Astrocyte of the hippocampus (primary cell): Measurements from ENCODE around the gene OTOR.

Experiments used
- DNase-seq: peaks from one replicate; pipeline ENCODE4 v3.0.0; 2011; ENCODE audit warnings: low read depth, low spot score

OTOR gene

DNA sequence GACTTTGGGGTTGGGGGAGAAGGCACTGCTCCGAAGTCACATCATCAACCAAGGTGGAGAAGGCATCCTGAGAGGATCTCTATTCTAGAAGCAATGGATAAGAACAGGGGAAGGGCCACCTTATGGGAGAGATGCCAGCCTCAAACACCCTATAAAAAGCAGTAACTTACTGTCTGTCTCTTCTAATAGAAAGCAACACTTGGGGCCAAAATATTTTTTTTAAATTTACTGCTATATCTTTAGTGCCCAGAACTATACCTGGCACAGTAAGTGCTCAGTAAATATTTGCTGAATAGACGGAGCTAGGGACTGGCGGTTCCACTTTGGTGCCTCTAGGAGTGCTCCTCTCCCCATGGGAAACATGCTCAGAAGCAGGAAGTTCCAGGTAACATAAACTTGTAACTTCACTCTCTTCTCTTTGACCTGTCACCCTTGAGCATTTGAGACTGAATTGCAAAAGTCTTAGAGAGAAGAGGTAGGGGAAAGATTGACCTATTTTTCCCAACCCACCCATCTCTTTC, 807 bp upstream of the OTOR start:
- no peak for DNase-seq

- DNase-seq: no peak
Observed at GRCh38 chr20:16749573-16749972, 1.4 kb downstream of the OTOR start.

GRCh38 chr20:16752082-16752481, 3.9 kb downstream of the OTOR start:
- no peak for DNase-seq

- no peak for DNase-seq
Observed at GRCh38 chr20:16752901-16753300, 4.7 kb downstream of the OTOR start.

DNA sequence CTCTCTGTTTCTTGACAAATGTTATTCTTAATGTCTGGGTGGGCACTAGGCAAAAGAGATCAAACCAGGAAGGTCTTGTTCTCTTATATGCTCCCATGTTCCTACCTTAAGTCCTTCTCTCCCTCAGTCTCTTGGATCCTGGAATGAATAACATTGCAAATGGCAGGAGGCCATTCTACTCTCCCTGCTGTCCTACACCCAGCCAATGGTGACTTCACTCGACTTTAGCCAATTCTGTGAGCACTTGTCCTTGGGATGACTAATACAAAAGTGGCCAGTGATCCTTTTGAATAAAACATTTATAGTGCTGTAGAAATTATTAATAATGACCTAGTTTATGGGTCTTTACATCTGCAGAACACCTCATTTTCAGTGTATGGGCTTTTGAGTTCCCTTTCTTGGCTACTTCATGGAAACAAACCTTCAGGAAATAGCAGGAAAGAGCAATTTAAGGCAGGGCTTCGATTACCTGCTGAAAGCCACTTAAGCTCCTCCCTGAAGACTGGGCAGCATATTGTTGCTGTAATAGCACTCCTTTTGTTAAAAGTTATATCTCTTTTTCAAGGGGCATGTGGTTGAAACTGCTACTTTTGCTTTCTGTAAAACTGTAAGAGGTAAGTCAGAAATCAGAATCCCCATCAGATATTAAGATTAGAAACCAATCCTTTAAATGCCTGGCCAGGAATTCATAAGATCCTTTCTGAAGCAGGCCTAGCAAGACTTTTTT, 10.5 kb downstream of the OTOR start:
- DNase-seq: no peak

DNA sequence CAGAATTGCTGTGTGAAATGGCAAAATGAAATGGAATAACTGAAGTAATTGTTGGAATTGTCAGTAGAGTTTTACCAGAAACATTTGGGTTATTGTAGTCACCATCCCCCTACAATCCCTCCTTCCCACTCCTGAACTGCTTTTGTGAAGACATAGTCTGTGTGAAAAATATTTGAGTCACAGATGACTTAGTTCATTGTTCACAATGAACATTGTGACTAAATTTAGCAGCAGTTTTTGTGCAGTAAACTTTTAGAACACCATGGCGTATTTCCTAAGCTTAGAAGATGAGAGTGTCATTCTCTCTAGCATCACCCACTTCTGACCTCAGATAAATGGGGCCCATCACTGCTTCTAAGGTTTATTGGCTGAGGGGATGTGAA, 11.0 kb downstream of the OTOR start:
- no peak for DNase-seq

GRCh38 chr20:16760431-16761304, 12.5 kb downstream of the OTOR start:
- no peak for DNase-seq

GRCh38 chr20:16761305-16761829, 13.2 kb downstream of the OTOR start:
- peak; percentile 81 for DNase-seq

DNA sequence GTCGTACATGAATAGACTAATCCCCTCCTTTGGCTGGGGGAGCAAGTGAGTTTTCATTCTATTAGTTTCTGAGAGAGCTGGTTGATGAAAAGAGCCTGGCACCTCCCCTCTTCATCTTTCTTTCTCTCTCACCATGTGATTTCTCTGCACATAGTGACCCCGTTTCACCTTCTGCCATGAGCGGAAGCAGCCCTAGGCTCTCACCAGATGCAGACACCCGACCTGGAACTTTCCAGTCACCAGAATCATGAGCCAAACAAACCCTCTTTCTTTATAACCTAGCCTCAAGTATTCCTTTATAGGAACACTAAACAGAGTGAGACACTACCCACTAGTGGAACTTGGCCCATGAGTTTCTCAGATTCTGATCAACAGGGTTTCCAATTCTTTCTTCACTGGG, 16.4 kb downstream of the OTOR start:
- no peak for DNase-seq

DNA sequence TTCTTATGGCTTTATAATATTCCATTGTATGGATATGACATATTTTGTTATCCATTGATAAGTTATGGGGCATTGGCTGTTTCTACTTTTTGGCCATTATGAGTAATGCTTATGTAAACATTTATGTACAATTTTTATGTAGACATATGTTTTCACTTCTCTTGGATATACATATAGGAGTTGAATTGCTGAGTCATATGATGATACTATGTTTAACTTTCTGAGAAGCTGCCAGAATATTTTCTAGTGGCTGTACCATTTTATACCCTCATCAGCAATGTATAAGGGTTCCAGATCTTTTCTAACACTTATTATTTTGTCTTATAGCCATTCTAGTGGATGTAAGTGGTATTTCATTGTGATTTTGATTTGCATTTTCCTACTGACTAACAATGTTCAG, 23.1 kb downstream of the OTOR start:
- DNase-seq: no peak

GRCh38 chr20:16775961-16776360, 27.8 kb downstream of the OTOR start:
- DNase-seq: no peak

- no peak for DNase-seq
Observed at GRCh38 chr20:16777126-16777525, 29.0 kb downstream of the OTOR start.

DNA sequence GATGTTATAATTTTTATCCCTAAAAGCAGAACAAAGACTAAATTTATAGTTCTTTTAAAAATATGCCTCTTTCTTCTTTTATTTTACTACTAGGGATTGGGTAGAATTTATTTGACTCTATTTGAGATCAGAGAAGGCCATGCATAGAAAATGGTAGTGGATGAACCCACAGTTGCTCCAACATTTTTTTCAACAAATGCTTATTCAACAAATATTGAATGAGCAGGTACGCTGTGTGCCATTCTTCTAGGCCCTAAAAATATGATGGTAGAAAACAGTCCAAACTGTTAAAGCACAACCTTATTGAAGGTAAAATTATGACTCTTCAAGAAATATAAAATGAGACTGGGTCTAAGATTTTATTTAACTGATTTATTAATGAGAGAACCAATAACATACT, 30.0 kb downstream of the OTOR start:
- no peak for DNase-seq

DNA sequence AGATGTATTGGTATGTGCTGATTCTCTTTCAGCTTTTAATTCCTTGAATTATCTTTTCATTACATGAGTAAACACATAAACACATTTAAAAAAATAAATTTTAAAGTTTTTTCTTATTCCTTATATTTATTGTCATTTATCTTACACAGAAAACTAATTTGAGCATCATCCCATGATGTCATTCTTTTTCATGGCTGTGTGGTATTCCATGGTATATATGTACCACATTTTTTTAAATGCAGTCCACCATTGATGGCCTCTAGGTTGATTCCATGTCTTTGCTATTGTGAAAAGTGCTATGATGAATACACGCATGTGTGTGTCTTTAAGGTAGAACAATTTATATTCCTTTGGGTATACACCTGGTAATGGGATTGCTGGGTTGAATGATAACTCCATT, 33.3 kb downstream of the OTOR start:
- DNase-seq: no peak

GRCh38 chr20:16785226-16785625, 37.1 kb downstream of the OTOR start:
- DNase-seq: peak; percentile 69
